GM21737 (cell line): ENCODE results near the gene SBF2.
"Not testable (repeated sequence)": the region's sequence is repeated elsewhere in the genome, so short reads cannot be mapped to it uniquely, and the experiment has no call there.

Source experiments
- ATAC-seq: cut with Tn5 transposase; IDR thresholded peaks from one replicate; pipeline ENCODE4 v1.9.1; 2021; ENCODE audit warnings: mild to moderate bottlenecking, moderate library complexity; ENCODE audit not compliant: unreplicated experiment

SBF2 gene

DNA sequence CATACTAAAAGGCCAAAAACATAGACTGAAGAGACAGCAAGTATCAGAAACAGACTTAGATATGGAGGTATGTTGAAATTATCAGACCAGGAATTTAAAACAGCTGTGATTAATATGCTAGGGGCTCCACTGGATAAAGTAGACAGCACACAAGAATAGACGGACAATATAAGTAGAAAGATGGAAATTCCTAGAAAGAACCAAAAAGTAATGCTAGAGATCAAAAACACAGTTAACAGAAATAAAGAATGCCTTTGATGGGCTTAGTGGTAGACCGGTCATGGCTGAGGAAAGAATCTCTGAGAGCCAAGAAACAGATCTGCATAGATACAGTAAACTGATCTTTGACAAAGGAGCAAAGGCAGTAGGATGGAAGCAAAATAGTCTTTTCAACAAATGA, 380.0 kb downstream of the SBF2 start:
- no peak for ATAC-seq

DNA sequence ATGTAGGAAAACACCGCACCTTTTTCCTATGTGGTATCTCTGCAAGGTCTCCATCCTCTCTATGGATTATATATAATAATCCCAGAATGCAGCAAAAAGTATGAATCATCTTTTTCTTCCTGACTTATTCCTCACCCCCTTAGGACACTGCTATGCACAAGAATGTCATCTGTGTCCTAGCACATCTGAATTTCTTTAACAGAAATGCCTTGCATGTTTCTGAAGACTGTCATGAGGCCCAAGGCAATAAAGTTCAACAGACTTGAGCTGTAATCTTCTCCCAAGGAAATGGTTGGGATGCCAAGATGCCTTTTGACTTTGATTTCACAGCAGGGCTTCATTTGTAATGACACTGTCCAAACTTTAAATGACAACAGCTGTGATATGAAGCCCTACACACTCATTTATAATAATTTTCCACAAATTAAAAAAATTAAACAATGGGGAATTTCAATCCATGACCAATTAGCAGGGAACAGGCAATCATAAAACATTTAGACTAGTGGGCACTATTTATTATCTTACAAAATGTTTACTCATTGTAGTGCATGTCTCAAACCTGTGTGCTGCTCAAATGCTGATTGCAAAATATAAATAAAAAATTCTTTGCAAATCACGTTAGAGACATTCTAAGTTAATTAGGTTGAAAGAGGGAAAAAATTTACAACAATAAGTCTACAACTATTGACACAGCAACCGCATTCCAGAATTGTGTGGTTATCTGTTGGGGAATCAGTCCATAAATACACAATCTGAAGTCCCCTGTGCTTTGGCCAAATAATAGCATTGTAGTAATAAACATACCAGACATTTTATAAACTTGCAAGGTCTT, 387.8 kb downstream of the SBF2 start:
- no peak for ATAC-seq

DNA sequence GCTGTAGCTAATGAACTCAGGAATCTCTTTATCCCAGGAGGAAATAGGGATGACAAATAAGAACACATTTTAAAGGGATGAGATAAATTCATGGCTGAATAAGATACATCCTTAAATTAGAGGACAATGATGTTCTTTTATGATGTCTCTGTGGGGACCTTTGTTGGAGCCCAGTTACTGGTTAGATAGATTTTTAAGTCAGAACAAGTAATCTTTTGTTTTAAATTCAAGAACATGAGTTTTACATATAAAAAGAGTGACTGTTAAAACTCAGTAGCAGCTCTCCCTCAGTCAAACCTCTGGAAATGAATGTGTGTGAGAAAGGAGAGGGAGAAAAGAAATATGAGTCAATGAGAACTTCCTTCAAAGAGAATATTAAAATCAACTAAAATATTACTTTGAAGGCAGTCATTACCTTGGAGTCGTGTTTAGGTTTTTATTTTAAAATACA, 388.5 kb downstream of the SBF2 start:
- no peak for ATAC-seq

DNA sequence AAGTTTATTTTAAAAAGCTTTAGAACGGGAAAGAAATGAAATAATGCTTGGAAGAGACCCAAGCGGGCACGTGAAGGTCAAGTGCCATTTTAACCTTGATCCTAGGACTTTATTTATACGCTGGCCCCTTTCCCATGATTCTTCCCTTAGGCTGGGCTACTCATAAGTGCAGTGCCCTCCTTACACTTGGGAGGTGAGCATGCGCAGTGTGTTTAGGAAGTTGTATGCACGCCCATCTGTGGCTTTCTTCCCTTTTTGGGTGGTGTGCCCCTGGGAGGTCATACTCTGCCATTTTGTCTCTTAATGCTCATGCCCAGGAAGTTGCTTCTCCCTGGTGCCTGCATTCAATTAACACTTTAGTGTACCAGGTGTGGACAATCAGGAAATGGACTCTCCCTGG, 390.4 kb downstream of the SBF2 start:
- ATAC-seq: no peak

DNA sequence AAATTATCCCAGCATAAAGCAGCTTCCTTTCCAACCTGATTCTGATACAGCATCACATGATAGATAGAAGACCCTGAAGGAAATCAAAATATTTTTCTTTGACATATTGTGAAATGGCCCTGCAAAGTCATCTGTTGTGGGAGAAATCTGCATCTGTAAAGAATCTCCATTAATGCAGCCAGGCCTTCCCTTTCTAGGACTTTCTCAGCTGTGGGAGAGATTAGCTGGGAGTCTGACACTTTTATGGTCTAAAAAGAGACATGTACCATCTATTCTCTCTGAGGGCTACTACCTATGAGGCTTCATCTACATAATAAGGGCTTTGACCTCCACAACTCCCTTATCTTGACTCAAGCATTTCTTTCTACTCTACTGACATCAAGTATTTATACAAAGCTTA, 392.1 kb downstream of the SBF2 start:
- ATAC-seq: no peak

DNA sequence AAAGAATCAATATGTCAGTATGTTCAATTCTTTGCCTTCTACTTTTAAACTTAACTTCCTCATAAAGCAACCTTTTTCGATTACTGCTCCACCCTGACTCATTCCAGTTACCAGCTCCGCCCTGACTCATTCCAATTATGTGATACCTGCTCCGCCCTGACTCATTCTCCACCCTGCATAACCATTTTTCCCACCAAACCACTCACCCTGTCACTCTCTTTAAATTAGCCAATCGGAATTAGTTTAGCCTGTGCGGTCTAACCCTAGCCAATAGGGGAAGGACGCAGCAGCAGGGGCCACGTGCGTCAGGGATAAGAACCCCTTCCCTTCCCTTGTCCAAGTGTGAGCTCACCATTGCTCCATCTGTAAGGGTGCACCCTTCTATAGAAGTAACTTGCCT, 393.8 kb downstream of the SBF2 start:
- not testable (repeated sequence) for ATAC-seq

DNA sequence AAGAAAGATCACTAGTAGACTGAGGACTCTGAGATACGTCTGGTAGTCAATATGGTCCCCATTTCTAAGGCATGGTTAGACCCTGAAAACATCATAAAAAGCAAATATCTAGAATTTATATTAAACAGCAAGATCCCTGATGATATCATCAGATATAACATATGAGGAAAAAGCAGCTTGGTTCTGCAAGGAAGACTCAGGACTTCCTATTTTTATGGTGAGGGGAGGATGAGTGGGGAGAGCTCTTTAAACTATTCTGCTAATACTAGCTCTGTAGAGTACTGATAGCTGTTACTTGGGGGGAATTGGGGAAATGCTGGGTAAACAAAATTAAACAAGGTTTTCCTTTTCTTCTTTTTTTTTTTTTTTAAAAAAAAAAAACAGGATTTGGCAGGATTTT, 394.3 kb downstream of the SBF2 start:
- no peak for ATAC-seq

DNA sequence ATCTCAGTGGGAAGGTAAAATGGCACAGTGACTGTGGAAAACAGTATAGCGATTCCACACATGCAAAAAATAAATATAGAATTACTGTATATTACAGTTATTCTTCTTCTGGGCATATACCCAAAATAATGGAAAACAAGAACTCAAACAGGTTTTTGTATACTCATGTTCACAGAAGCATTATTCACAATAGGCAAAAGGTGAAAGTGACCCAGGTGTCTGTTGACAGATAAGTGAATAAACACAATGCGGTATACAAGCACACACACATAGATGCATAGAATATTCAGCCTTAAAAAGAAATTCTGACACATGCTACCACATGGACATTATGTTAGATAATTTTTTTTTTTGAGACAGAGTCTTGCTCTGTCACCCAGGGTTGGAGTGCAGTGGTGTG, 397.1 kb downstream of the SBF2 start:
- ATAC-seq: no peak

DNA sequence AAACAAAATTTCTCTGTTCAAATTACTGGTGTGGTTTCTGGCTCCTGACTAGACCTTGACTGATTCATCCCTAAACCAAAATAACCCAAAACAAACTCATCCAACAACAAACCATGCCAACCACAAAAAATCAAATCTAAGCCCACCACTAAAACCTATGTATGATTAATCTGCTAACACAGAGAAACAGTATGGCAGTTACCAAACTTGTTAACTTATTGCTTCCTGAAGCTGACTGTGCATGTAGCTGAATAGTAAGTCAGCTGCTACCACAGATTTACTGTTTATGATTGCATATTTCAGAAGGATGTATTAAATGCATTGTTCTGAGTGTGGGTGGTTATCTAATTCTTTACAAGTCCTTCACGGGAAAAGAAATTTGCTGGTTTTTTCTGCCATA, 399.0 kb downstream of the SBF2 start:
- ATAC-seq: no peak

DNA sequence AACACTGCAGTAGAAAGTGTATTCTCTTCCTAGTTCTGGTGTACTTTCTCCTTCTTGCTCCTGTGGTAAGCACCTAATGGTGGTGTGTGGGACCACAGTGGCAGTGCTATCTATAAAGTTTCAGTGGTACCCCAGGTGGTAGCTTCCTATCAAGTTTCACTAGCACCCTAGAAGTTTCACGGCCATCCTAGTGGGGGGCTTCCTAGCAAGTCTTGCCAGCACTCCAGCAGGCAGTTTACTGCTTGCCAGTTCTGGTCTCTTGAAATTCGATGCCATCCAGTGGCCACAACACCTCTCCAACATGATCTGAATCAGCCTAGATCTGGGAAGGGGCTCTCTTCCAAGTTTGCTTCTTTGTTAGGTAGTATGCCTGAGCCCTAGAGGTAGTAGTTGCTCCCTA, 400.5 kb downstream of the SBF2 start:
- no peak for ATAC-seq

DNA sequence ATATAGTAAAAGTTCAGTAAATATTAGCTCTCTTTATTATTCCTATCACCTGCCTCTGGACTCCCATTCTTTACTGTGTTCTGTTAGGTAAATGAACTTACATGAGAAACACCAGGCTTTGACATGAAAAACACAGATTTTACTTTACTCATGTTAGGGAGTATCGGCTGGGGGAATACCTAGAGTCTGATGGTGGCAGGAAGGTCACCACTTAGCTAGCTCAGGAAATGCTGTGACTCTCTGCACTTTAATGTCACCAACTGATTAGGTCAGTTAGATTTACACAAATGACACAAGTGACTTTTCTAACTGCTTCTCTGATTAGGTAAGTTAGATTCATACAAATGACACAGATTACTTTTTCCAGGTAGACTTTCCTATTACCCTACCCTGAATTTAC, 405.1 kb downstream of the SBF2 start:
- no peak for ATAC-seq

DNA sequence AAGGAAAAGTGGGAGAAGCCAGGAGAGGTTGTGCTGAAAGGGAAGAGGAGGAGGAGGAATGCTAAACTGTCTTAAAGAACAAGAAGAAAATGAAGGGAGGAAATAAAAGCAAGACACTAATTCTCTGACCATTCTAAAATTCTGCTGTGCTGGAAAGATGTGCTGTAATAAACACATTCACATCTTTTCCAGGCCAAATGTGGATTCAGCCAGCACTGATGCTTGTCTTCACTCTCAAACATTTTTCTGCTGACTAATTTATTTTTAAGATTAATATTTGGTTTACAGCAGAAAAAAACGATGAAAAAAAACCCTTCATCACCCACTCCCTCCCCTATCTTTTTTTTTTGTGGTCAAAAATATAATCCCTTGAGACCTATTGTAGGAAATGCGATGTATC, 406.5 kb downstream of the SBF2 start:
- ATAC-seq: no peak

DNA sequence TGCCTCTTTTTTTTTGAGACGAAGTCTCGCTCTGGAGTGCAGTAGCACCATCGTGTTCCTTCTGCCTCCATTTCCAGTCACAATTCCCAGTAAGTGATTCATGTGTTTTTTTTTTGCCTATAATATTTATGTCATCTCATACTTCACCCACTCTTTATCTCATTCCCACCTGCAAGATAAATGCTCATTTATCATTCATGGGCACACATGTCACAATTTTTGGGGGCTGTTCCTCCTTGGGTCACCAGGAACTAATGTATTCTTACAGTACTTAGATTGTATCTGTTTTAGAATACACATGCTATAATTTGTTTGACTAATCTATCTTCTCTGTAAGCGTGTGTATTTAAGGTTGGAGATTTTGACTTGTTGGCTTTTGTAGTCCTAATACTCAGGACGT, 407.4 kb downstream of the SBF2 start:
- no peak for ATAC-seq

DNA sequence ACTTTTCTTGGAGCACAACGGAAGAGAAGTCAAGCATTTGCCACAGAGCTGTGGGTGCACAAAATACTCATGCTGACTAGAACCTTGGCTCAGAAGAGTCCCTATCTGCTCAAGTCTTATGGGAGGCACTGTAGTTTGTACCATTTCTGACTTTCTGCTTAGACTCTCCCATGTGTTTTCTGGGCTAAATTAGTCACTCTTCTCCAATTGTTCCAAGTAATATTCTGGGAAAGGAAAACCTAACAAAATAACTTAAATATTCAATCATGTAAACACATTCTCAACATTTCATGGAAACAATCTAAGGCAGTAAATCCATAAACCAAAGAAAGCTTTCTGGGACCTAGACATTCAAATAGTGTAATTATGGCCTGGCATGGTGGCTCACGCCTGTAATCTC, 409.4 kb downstream of the SBF2 start:
- ATAC-seq: no peak

DNA sequence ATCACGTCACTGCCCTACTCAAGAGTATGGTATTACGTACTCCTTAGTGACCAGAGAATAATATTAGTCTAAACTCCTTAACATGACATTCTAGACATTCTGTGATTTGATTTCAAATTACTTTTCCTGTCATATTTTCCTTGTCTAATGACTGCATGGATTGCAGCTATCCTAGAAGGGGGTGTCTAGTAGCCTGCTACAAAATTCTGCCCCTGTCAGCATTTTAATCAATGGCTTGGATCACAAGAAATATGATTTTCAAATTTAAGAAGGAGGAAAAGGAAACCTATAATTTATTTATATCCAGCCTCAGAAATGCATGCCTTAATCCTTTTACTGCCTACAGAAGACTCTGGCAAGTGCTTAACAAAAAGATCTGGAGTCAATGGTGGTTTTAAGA, 413.4 kb downstream of the SBF2 start:
- ATAC-seq: no peak

DNA sequence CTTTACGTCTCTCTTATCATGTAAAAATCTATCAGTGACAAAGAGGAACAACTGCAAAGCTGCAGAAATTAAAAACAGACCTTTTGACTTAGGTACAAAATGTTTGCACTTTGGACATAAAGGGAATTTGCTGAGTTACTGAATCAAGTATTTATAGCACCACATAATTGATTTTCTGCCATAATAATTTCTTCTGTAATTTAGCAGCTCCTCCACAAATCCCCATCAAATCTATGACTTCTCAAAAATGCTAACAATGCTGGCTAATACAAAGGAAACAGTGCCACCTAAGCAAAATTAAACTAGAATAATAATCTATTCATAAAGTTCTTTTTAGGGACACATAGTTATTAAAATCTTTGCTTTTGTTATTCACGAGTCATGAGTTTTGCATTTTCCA, 415.1 kb downstream of the SBF2 start:
- no peak for ATAC-seq

DNA sequence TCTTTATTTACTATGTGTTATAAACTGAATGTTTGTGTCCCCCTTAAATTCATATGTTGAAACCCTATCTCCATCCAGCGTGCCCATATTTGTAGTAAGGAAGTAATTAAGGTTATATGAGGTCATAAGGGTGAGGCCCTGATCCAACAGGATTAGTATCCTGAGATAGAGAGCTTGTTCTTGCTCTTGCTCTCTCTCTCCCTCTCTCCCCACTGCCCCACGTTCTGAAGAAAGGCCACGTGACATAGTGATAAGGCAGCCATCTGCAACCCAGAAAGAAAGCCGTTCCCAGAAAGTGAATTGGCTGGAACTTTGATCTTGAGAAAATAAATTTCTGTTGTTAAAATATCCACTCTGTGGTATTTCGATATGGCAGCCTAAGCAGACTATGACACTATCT, 417.7 kb downstream of the SBF2 start:
- no peak for ATAC-seq

DNA sequence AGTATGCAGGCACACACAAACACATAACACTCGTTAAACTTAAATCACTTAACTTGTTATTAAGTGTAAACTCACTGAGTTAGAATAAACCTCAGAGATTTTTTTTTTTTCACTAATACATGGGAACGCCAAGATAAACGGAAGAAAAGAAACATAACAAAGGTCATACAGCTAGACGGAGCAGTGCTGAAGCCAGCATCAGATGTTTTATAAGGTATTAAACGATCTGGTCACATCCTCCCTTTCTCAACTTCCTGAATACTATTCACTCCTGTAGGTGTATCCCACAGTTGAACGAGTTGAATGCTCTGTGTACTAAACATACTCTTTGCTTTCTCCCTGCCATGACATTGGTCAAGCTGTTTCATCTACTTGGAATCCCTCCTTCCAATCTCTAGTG, 418.2 kb downstream of the SBF2 start:
- ATAC-seq: no peak

DNA sequence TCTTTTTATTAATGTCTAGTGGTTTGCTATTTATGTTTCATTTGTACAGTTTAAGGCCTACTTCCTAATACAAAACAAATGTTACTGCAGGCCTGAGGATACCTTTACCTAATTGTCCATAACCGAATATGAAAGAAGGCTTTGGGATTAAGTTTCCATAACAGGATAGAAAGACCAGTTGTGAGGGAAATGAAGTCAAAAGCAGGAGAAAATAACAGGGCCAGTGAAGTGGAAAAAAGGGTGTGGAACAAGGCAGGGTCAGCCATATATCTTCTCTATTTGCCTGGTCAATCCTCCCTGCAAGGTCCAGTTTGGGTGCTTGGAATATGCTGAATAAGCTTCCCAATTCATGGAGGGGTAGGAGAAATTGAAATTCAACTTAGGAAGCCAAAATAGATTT, 418.6 kb downstream of the SBF2 start:
- ATAC-seq: no peak

DNA sequence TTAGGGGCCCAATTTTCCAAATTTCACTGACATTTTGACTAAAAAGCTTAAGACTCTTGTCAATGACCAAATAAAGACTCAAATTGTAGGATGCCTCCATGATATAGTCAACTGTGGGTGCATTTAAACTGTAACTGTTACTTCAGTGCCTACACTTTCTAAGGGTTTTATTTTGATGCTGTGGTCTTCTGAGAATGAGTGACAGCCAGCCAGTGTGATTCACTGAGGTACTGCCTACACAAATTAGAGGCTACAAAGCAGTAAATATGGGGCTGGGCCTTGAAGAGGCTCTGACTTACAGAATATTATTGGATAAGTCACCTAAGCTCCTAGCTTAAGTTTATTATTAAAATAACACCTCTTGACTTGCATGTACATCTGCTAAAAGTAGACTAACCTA, 419.6 kb downstream of the SBF2 start:
- no peak for ATAC-seq

DNA sequence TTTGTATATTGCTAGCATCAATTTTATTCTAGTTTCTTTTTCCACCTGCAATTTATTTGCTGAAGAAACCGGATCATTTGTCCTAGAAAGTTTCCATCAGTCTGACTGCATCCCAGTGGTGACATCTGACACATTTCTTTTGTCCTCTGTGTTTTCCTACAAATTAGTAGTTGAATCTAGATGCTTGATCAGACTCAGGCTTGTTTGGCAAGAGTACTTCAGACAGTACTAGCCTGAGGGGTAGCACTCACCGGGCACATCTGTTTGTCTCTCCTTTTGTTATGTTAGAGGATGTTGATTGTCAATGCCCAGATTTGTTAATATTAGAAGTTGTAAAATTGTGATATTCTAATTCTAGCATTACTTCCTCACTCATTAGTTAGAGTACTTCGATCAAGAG, 425.4 kb downstream of the SBF2 start:
- ATAC-seq: no peak

DNA sequence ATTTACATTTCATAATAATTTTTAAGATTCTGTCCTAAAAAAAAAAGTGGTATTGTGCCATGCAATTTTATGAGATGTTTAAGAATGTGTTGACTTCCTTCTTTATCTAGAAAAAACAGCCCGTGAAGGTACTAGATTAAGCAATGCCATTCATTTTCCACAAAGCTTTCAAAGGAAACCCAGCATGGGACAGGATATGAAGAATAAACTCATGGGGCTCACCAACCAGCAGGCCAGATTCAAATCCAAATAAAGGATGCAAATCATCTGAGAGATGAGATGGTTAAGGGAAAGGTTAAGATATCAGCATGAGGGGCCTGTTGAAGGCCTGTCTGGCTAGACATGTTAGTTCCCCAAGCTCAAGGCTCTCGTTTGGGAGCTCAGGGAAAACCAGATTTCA, 431.0 kb downstream of the SBF2 start:
- ATAC-seq: no peak
